ENCODE results near the gene NFIX. TPM values are rescaled to one million over a fixed set of nuclear protein-coding genes. Genes with fewer than 3 reads are reported as not detected.

The NFIX gene
- total and polyA plus RNA-seq, 2 of the 13 experiments (the other 11 are each of a cell fraction or from before 2014, with no cell fraction given) = 3.4 to 5.4 TPM

GRCh38 chr19:12945479-12946091, 49.7 kb upstream of the NFIX start, which contains the start of gene RAD23A (continued):
- TF ChIP-seq ADNP (CRISPR knock-in tag; IDR thresholded peaks at IDR 0.05) (no peak), FOXA3 (CRISPR knock-in tag; IDR thresholded peaks at IDR 0.05) (peak; percentile 45), POLR2AphosphoS2 (IDR thresholded peaks at IDR 0.05; ENCODE audit: low read depth, low read length) (peak; percentile 92), ZKSCAN8 (CRISPR knock-in tag; IDR thresholded peaks at IDR 0.05; ENCODE audit: borderline replicate concordance) (peak; percentile 40; the same call in 1 of the 2 replicates), NFE2 (CRISPR knock-in tag; IDR thresholded peaks at IDR 0.05) (no peak), ZNF263 (CRISPR knock-in tag; IDR thresholded peaks at IDR 0.05) (peak; percentile 58), ZKSCAN1 (IDR thresholded peaks at IDR 0.05; ENCODE audit: low read length) (0 out of 2 replicates have a peak, but pooled peaks have one; percentile 18), NR2C2 (CRISPR knock-in tag; IDR thresholded peaks at IDR 0.05; ENCODE audit: borderline replicate concordance) (peak; percentile 99), CHD4 (IDR thresholded peaks at IDR 0.05; ENCODE audit: borderline replicate concordance, low read length) (peak; percentile 82; the same call in 1 of the 2 replicates), TFDP1 (CRISPR knock-in tag; IDR thresholded peaks at IDR 0.05; ENCODE audit: borderline replicate concordance) (peak; percentile 95), RBM22 (optimal IDR thresholded peaks at IDR 0.05; ENCODE audit: low read length) (peak; percentile 92), RARG (CRISPR knock-in tag; IDR thresholded peaks at IDR 0.05; ENCODE audit: low read depth) (no peak), PAX8 (CRISPR knock-in tag; IDR thresholded peaks at IDR 0.05; ENCODE audit: borderline replicate concordance) (0 out of 2 replicates have a peak, but pooled peaks have one; percentile 38), ZNF570 (CRISPR knock-in tag; IDR thresholded peaks at IDR 0.05; ENCODE audit: borderline replicate concordance) (no peak), ZMYM4 (CRISPR knock-in tag; IDR thresholded peaks at IDR 0.05) (peak; percentile 77), GTF2F1 (IDR thresholded peaks at IDR 0.05; ENCODE audit: low read length) (0 out of 2 replicates have a peak, but pooled peaks have one; percentile 63), MTF1 (CRISPR knock-in tag; IDR thresholded peaks at IDR 0.05) (0 out of 2 replicates have a peak, but pooled peaks have one; percentile 54), ARNT2 (CRISPR knock-in tag; IDR thresholded peaks at IDR 0.05; ENCODE audit: low read depth) (no peak; the same call in 1 of the 2 replicates)
- TF ChIP-seq, protein P1, sequence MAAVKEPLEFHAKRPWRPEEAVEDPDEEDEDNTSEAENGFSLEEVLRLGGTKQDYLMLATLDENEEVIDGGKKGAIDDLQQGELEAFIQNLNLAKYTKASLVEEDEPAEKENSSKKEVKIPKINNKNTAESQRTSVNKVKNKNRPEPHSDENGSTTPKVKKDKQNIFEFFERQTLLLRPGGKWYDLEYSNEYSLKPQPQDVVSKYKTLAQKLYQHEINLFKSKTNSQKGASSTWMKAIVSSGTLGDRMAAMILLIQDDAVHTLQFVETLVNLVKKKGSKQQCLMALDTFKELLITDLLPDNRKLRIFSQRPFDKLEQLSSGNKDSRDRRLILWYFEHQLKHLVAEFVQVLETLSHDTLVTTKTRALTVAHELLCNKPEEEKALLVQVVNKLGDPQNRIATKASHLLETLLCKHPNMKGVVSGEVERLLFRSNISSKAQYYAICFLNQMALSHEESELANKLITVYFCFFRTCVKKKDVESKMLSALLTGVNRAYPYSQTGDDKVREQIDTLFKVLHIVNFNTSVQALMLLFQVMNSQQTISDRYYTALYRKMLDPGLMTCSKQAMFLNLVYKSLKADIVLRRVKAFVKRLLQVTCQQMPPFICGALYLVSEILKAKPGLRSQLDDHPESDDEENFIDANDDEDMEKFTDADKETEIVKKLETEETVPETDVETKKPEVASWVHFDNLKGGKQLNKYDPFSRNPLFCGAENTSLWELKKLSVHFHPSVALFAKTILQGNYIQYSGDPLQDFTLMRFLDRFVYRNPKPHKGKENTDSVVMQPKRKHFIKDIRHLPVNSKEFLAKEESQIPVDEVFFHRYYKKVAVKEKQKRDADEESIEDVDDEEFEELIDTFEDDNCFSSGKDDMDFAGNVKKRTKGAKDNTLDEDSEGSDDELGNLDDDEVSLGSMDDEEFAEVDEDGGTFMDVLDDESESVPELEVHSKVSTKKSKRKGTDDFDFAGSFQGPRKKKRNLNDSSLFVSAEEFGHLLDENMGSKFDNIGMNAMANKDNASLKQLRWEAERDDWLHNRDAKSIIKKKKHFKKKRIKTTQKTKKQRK (IDR thresholded peaks at IDR 0.05; ENCODE audit: low read length) = no peak
- TF ChIP-seq, protein P2, sequence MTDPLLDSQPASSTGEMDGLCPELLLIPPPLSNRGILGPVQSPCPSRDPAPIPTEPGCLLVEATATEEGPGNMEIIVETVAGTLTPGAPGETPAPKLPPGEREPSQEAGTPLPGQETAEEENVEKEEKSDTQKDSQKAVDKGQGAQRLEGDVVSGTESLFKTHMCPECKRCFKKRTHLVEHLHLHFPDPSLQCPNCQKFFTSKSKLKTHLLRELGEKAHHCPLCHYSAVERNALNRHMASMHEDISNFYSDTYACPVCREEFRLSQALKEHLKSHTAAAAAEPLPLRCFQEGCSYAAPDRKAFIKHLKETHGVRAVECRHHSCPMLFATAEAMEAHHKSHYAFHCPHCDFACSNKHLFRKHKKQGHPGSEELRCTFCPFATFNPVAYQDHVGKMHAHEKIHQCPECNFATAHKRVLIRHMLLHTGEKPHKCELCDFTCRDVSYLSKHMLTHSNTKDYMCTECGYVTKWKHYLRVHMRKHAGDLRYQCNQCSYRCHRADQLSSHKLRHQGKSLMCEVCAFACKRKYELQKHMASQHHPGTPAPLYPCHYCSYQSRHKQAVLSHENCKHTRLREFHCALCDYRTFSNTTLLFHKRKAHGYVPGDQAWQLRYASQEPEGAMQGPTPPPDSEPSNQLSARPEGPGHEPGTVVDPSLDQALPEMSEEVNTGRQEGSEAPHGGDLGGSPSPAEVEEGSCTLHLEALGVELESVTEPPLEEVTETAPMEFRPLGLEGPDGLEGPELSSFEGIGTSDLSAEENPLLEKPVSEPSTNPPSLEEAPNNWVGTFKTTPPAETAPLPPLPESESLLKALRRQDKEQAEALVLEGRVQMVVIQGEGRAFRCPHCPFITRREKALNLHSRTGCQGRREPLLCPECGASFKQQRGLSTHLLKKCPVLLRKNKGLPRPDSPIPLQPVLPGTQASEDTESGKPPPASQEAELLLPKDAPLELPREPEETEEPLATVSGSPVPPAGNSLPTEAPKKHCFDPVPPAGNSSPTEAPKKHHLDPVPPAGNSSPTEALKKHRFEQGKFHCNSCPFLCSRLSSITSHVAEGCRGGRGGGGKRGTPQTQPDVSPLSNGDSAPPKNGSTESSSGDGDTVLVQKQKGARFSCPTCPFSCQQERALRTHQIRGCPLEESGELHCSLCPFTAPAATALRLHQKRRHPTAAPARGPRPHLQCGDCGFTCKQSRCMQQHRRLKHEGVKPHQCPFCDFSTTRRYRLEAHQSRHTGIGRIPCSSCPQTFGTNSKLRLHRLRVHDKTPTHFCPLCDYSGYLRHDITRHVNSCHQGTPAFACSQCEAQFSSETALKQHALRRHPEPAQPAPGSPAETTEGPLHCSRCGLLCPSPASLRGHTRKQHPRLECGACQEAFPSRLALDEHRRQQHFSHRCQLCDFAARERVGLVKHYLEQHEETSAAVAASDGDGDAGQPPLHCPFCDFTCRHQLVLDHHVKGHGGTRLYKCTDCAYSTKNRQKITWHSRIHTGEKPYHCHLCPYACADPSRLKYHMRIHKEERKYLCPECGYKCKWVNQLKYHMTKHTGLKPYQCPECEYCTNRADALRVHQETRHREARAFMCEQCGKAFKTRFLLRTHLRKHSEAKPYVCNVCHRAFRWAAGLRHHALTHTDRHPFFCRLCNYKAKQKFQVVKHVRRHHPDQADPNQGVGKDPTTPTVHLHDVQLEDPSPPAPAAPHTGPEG (CRISPR knock-in tag; IDR thresholded peaks at IDR 0.05) = peak; percentile 75; the same call in 1 of the 2 replicates
